ENCODE data around the gene USP19.

USP19 gene

GRCh38 chr3:49098429-49098828, 22.2 kb downstream of the USP19 start:
- no peaks in the 10 kb centered on the region for H3K27me3 Mint-ChIP-seq (ENCODE audit: low read depth)
- H3K4me3 Mint-ChIP-seq, result no peak overlapping the region
- H3K4me1 Mint-ChIP-seq (ENCODE audit: low read depth), result peaks cover 13% of the 10 kb centered on the region
- H3K36me3 Mint-ChIP-seq (ENCODE audit: low read depth), result peaks cover 36% of the 10 kb centered on the region
- no peak overlapping the region for H3K27ac Mint-ChIP-seq
- H3K9me3 Mint-ChIP-seq, result no peaks in the 10 kb centered on the region

DNA sequence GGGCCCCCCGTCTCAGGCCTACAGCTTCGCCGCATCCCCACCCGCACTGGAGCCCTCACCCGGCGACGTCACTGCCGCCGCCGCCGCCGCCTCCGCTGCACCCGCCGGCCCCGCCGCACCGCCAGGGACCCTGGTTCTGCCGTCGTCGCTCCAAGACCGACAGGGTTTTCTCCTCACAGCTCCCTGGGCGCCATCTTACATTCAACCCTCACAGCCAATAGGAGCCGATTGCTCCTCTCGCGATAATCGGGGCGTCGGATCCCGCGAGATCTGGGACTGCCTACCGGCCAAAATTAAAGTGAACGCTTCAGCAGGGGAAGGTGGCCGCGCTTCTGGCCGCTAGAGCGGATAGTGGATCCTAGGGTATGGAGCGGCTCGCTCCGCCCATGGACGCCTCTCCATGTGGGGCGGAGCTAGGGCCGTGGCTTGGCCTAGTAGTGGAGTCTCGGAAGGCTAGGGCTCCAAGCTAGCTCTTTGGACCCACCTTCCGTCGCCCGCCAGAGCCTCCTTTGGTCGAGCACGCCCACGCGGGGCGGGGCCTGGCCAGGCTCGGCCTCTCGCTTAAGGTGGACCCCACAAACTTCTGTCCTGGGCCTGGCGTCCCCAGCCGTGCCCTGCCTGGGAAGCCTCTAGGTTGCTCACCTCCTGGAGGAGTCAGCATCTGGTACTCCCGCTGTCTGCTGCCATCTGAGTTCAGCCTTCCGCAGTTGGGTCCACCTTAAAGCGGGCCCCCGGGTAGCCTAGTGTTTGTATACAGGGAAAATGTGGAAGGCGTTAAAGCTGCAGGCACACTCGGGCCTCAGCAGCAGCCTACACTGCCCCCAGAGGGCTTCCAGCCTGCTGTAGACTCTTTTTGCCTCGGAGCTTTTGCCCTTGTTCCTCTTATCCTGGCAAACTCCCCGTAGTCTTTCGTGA, 26.5 kb downstream of the USP19 start, which contains the start of gene QRICH1:
TSS of gene QRICH1 (minus strand) at position 219 of the 915 bp plus-strand sequence. CDS start 17,054 bp downstream, outside the sequence.
- Mint-ChIP-seq H3K36me3 (ENCODE audit: low read depth) (peaks cover 21% of the 10 kb centered on the region), H3K4me3 (peak within 1 kb of the TSS; percentile 87), H3K27me3 (ENCODE audit: low read depth) (no peaks in the 10 kb centered on the region), H3K27ac (peak within 1 kb of the TSS; percentile 92), H3K9me3 (no peaks in the 10 kb centered on the region), H3K4me1 (ENCODE audit: low read depth) (peaks cover 25% of the 10 kb centered on the region)

DNA sequence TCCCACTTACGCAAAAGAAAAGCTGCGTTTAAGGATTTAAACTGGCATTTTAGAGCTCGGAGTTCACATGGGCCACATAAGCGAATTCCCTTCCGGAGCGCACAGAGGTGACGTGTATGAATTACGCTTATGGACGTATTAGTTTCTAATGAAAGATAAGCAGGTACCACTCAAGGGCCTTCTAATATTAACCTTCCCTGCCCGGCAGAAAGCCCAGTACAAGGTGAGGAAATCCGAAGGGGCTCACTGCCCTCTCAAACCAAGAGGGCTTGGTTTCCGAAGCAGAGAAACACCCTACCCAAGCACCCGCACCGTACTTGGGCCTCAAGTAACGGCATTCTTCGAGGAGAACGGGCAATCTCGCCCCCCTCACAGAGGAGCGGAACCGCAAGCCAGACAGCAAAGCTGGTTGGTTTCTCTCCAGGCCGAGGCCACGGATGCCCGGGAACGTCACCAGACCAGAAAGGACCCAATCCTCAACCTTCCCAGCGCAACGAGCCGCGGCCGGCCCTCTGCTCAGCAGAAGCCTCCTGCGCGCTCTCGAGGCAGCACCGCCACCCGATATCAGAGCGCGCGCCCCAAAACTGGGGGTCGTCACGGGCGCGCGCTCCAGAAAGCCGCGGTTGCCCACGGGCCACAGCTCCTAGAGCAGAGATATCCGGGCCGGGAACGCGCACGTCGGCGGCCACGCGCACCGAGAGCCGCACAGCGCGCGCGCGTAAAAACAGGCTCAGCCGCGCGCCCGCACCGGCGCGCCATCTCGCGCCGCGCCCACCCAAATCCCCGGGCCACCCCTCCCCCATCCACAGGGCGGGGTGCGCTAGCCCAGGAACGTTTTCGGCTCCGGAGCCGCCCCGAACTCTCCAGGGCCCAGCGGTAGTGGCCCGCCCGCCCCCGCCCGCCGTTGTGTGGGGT, 27.4 kb downstream of the USP19 start:
- Mint-ChIP-seq H3K9me3 (no peaks in the 10 kb centered on the region), H3K27ac (peak overlapping the region; percentile 88), H3K36me3 (ENCODE audit: low read depth) (peaks cover 14% of the 10 kb centered on the region), H3K4me1 (ENCODE audit: low read depth) (peaks cover 23% of the 10 kb centered on the region), H3K27me3 (ENCODE audit: low read depth) (no peaks in the 10 kb centered on the region), H3K4me3 (peak overlapping the region; percentile 86)

DNA sequence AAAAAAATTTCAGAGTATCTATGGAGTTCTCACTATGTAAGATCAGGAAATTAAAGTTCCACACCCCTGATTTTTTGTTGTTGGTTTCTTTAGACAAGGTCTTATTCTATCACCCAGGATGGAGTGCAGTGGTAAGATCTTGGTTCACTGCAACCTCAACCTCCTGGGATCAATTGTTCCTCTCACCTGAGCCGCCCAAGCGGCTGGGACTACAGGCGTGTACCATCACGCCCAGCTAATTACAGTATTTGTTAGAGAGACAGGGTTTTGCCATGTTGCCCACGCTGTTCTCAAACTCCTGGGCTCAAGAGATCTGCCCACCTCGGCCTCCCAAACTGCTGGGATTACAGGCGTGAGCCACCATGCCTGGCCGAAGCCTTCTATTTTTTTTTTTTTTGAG, 39.2 kb downstream of the USP19 start:
- H3K27ac Mint-ChIP-seq, result no peak overlapping the region
- H3K4me1 Mint-ChIP-seq (ENCODE audit: low read depth), result peaks cover 1% of the 10 kb centered on the region
- H3K4me3 Mint-ChIP-seq, result no peak overlapping the region
- H3K9me3 Mint-ChIP-seq, result no peaks in the 10 kb centered on the region
- no peaks in the 10 kb centered on the region for H3K27me3 Mint-ChIP-seq (ENCODE audit: low read depth)
- H3K36me3 Mint-ChIP-seq (ENCODE audit: low read depth), result peaks cover 9% of the 10 kb centered on the region

DNA sequence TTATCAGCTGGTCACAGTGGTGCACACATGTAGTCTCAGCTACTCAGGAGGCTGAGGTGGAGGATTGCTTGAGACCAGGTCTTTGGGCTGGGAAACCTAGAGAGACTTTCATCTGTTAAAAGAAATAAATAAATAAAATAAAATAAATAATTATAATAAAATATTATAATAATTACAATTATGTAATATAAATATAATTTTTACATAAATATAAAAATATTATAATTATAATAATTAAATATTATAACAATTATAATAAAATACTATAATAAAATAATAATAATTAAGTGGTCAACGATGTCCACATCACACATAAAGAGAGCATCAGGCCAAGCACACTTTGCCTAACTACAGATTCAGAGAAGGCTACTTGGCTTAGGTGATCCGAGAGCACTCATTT, 41.4 kb downstream of the USP19 start:
- peaks cover 13% of the 10 kb centered on the region for H3K36me3 Mint-ChIP-seq (ENCODE audit: low read depth)
- no peaks in the 10 kb centered on the region for H3K9me3 Mint-ChIP-seq

DNA sequence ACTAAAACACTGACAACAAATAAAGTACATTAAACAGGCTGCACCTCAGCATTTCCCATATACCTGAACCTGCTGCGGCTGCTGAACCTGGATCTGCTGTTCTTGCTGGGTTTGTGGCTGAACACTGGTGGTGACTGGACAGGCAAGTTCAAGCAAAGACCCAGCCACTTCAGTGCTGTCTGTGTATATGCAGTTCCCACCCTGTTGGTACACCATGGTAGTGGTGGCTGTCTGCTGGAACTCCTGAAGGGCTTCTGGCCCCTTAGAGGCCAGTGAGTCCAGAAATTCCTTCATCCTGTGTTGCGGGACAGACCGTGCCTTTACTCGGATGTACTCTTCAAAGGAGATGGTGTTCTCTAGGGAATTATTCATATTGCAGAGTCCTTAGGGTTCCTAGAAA, 44.0 kb downstream of the USP19 start:
- Mint-ChIP-seq H3K9me3 (no peaks in the 10 kb centered on the region), H3K27ac (no peak overlapping the region), H3K27me3 (ENCODE audit: low read depth) (no peaks in the 10 kb centered on the region), H3K4me3 (no peak overlapping the region), H3K4me1 (ENCODE audit: low read depth) (peaks cover 1% of the 10 kb centered on the region), H3K36me3 (ENCODE audit: low read depth) (peaks cover 23% of the 10 kb centered on the region)

More for the DNA sequence above, 41.4 kb downstream of the USP19 start:
- Mint-ChIP-seq H3K4me1 (ENCODE audit: low read depth) (peaks cover 1% of the 10 kb centered on the region), H3K27ac (no peak overlapping the region), H3K4me3 (no peak overlapping the region), H3K27me3 (ENCODE audit: low read depth) (no peaks in the 10 kb centered on the region)

GRCh38 chr3:49076116-49076515, 44.5 kb downstream of the USP19 start:
- Mint-ChIP-seq H3K4me1 (ENCODE audit: low read depth) (peaks cover 1% of the 10 kb centered on the region), H3K9me3 (no peaks in the 10 kb centered on the region), H3K36me3 (ENCODE audit: low read depth) (peaks cover 26% of the 10 kb centered on the region), H3K27me3 (ENCODE audit: low read depth) (no peaks in the 10 kb centered on the region), H3K27ac (no peak overlapping the region), H3K4me3 (no peak overlapping the region)
